Ishikawa (cell line): ENCODE data around the gene FOXC1.

Experiments
- CEBPB ChIP-seq: IDR thresholded peaks from 2 replicates; pipeline ENCODE4 v1.6.1; 2012
- CREB1 ChIP-seq: IDR thresholded peaks from 2 replicates; pipeline ENCODE4 v1.6.1; 2012; ENCODE audit warnings: low read depth
- EGR1 ChIP-seq: IDR thresholded peaks from 2 replicates; pipeline ENCODE4 v1.6.1; 2012
- EP300 ChIP-seq: IDR thresholded peaks from 2 replicates; pipeline ENCODE4 v1.6.1; 2012; ENCODE audit warnings: borderline replicate concordance
- FOXM1 ChIP-seq: IDR thresholded peaks from 2 replicates; pipeline ENCODE4 v1.6.1; 2012; ENCODE audit warnings: low read depth, borderline replicate concordance
- NFIC ChIP-seq: IDR thresholded peaks from 2 replicates; pipeline ENCODE4 v1.6.1; 2012
- RAD21 ChIP-seq: IDR thresholded peaks from 2 replicates; pipeline ENCODE4 v1.6.1; 2012; ENCODE audit warnings: low read depth
- REST ChIP-seq: IDR thresholded peaks from 2 replicates; pipeline ENCODE4 v1.6.1; 2012; ENCODE audit warnings: low read depth, mild to moderate bottlenecking
- TAF1 ChIP-seq: IDR thresholded peaks from 2 replicates; pipeline ENCODE4 v1.6.1; 2012; ENCODE audit warnings: low read depth, mild to moderate bottlenecking
- TCF12 ChIP-seq: IDR thresholded peaks from 2 replicates; pipeline ENCODE4 v1.6.1; 2012; ENCODE audit warnings: low read depth
- TEAD4 ChIP-seq: IDR thresholded peaks from 2 replicates; pipeline ENCODE4 v1.6.1; 2012
- YY1 ChIP-seq: IDR thresholded peaks from 2 replicates; pipeline ENCODE4 v1.6.1; 2012; ENCODE audit warnings: low read depth
- ZBTB7A ChIP-seq: IDR thresholded peaks from 2 replicates; pipeline ENCODE4 v1.6.1; 2012; ENCODE audit warnings: low read depth
- TF ChIP-seq, protein P1 (sequence below): IDR thresholded peaks from 2 replicates; pipeline ENCODE4 v1.6.1; 2012
- TF ChIP-seq, protein P2 (sequence below): IDR thresholded peaks from 2 replicates; pipeline ENCODE4 v1.6.1; 2012

The FOXC1 gene

GRCh38 chr6:1587546-1587945, 22.2 kb upstream of the FOXC1 start:
- TF ChIP-seq CREB1 = no peak
- TF ChIP-seq REST = no peak
- no peak for TF ChIP-seq TAF1
- no peak for TF ChIP-seq TCF12
- TF ChIP-seq FOXM1 = no peak
- no peak for TF ChIP-seq RAD21
- no peak for TF ChIP-seq TEAD4
- no peak for TF ChIP-seq NFIC
- TF ChIP-seq ZBTB7A = no peak
- TF ChIP-seq CEBPB = no peak
- TF ChIP-seq YY1 = no peak
- TF ChIP-seq, protein P1, sequence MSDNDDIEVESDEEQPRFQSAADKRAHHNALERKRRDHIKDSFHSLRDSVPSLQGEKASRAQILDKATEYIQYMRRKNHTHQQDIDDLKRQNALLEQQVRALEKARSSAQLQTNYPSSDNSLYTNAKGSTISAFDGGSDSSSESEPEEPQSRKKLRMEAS = no peak
- TF ChIP-seq, protein P2, sequence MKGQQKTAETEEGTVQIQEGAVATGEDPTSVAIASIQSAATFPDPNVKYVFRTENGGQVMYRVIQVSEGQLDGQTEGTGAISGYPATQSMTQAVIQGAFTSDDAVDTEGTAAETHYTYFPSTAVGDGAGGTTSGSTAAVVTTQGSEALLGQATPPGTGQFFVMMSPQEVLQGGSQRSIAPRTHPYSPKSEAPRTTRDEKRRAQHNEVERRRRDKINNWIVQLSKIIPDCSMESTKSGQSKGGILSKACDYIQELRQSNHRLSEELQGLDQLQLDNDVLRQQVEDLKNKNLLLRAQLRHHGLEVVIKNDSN = no peak
- no peak for TF ChIP-seq EP300
- no peak for TF ChIP-seq EGR1

GRCh38 chr6:1587977-1588376, 21.7 kb upstream of the FOXC1 start:
- TF ChIP-seq, protein P1 = no peak
- no peak for TF ChIP-seq CREB1

DNA sequence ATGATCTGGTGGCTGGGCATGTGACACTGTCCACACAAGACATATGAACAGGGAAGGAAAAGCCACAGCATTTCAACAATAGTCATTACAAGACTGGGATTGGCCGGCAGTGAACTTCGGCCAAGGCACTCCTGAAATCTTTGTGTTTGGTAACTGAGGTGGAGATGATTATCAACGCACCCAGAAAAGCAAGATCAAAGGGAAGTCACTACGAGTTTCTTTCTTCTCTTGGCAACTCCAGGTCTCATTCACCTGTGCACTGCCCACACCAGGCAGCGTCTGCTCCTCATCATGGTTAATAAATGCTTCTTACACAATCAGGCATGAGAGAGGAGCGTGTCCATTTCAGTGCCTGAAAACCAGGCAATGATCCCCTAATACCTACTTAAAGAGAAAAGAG, 20.5 kb upstream of the FOXC1 start:
- no peak for TF ChIP-seq NFIC
- TF ChIP-seq TCF12 = no peak
- no peak for TF ChIP-seq EGR1
- TF ChIP-seq, protein P2 = no peak
- no peak for TF ChIP-seq ZBTB7A
- no peak for TF ChIP-seq FOXM1
- TF ChIP-seq YY1 = no peak
- TF ChIP-seq EP300 = no peak
- TF ChIP-seq CEBPB = no peak
- TF ChIP-seq, protein P1 = no peak
- TF ChIP-seq TAF1 = no peak
- no peak for TF ChIP-seq CREB1
- no peak for TF ChIP-seq REST
- TF ChIP-seq RAD21 = no peak
- TF ChIP-seq TEAD4 = no peak

DNA sequence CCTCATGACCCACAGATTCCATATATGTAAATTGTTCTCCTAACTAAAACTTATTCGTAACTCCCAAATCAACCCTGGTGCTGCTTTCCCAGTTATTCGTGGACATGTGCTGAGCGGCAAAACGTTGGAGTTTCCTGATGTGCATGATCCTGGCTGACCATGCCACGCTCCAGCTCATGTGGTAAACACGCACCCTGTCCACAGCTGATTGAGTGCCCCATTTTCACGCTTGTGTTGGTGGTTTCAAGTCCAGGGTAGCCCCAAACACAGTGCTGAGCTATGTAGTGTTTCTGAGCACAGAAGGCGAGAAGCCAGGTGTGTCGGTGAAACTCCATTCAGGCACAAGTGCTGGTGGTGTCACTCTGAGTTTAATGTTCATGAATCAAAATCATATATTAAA, 19.1 kb upstream of the FOXC1 start:
- TF ChIP-seq, protein P2 = no peak
- no peak for TF ChIP-seq FOXM1
- no peak for TF ChIP-seq REST
- no peak for TF ChIP-seq YY1
- TF ChIP-seq CEBPB = no peak
- TF ChIP-seq TCF12 = no peak
- no peak for TF ChIP-seq TAF1
- TF ChIP-seq RAD21 = no peak
- TF ChIP-seq EGR1 = no peak
- no peak for TF ChIP-seq NFIC
- no peak for TF ChIP-seq CREB1
- no peak for TF ChIP-seq ZBTB7A
- TF ChIP-seq TEAD4 = no peak
- TF ChIP-seq, protein P1 = no peak
- no peak for TF ChIP-seq EP300
